HG02970 (cell line): ENCODE data around the gene RAB36.

ENCODE experiments used
- ATAC-seq: cut with Tn5 transposase; IDR thresholded peaks from one replicate; pipeline ENCODE4 v1.9.1; 2021; ENCODE audit warnings: mild to moderate bottlenecking, moderate library complexity, moderate number of reproducible peaks; ENCODE audit not compliant: unreplicated experiment, low FRiP score

Gene RAB36

GRCh38 chr22:23202812-23203451, 57.7 kb downstream of the RAB36 start:
- no peak for ATAC-seq

- no peak for ATAC-seq
Observed at GRCh38 chr22:23203452-23204124, 58.3 kb downstream of the RAB36 start.

- no peak for ATAC-seq
Observed at GRCh38 chr22:23204125-23204488, 58.8 kb downstream of the RAB36 start.

- ATAC-seq = no peak
Observed at GRCh38 chr22:23204541-23205157, 59.4 kb downstream of the RAB36 start.

- ATAC-seq = no peak
Observed at GRCh38 chr22:23205339-23206049, 60.2 kb downstream of the RAB36 start.

- no peak for ATAC-seq
Observed at GRCh38 chr22:23206915-23207314, 61.6 kb downstream of the RAB36 start.

- ATAC-seq = no peak
Observed at GRCh38 chr22:23207729-23208393, 62.6 kb downstream of the RAB36 start.

GRCh38 chr22:23210428-23211170, 65.3 kb downstream of the RAB36 start:
- no peak for ATAC-seq

- no peak for ATAC-seq
Observed at GRCh38 chr22:23211622-23212021, 66.3 kb downstream of the RAB36 start.

- ATAC-seq = no peak
Observed at GRCh38 chr22:23212061-23213021, 67.1 kb downstream of the RAB36 start.

- ATAC-seq = no peak
Observed at GRCh38 chr22:23213022-23213555, 67.8 kb downstream of the RAB36 start.

GRCh38 chr22:23213581-23214334, 68.5 kb downstream of the RAB36 start:
- no peak for ATAC-seq
